ENCODE results near the gene MTHFD2.
A peak's percentile ranks its signal among the peaks of the same experiment; 100 is the strongest.
"Not testable (repeated sequence)": the region's sequence is repeated elsewhere in the genome, so short reads cannot be mapped to it uniquely, and the experiment has no call there.

Gene MTHFD2

GRCh38 chr2:74228772-74229171, 30.4 kb downstream of the MTHFD2 start:
- peak; percentile 39 for DNase-seq (ENCODE audit: low spot score)

- DNase-seq (ENCODE audit: low spot score), result not testable (repeated sequence)
Measured at GRCh38 chr2:74229865-74230264, 31.4 kb downstream of the MTHFD2 start.

- no peak for DNase-seq (ENCODE audit: low spot score)
Measured at GRCh38 chr2:74232426-74232825, 34.0 kb downstream of the MTHFD2 start.

- DNase-seq (ENCODE audit: low spot score), result no peak
Measured at GRCh38 chr2:74233648-74234047, 35.2 kb downstream of the MTHFD2 start.

- DNase-seq (ENCODE audit: low spot score), result no peak
Measured at GRCh38 chr2:74235041-74235440, 36.6 kb downstream of the MTHFD2 start.

DNA sequence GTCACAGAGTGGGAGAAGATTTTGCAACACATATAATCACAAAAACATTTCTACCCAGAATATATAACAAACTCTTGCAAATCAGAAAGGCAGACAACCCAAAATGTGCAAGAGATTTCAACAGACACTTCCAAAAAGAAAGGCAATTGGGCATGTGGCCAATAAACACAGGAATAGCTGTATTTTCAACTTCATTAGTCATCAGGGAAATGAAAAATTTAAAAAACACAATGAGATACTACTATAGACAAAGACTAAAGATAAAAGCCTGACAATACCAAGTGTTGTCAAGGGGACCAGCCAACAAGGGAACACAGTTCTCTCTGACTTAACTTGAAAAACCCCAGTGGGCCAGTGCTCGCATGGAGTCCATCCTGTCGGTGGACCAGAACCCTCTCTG, 40.5 kb downstream of the MTHFD2 start:
- no peak for DNase-seq (ENCODE audit: low spot score)

GRCh38 chr2:74239346-74239745, 40.9 kb downstream of the MTHFD2 start:
- no peak for DNase-seq (ENCODE audit: low spot score)

DNA sequence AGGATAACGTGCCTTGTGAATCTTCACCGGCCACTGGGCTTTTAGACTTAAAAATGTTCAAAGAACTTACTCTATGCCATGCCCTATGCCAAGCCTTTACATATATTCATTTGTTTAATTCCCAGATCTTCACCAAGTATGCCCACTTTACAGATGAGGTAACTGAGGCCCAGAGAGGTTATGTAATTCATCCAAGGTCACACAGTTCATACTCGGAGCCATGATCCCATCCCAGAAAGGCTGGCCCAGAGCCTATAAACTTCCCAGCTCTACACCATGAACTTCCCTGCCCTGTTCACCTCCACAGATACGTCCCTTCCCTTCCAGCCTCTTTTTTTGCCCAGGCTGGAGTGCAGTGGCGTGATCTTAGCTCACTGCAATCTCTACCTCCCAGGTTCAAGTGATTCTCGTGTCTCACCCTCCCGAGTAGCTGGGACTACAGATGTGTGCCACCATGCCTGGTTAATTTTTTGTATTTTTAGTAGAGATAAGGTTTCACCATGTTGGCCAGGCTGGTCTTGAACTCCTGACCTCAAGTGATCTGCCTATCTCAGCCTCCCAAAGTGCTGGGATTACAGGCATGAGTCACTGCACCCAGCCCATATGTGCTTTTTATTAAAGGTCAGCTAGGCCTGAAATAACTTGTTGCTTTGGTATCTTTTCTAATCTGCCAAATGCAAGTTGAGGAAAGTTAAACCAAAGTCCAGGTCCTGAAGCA, 44.1 kb downstream of the MTHFD2 start:
- no peak for DNase-seq (ENCODE audit: low spot score)

- no peak for DNase-seq (ENCODE audit: low spot score)
Measured at GRCh38 chr2:74244286-74244685, 45.9 kb downstream of the MTHFD2 start.

DNA sequence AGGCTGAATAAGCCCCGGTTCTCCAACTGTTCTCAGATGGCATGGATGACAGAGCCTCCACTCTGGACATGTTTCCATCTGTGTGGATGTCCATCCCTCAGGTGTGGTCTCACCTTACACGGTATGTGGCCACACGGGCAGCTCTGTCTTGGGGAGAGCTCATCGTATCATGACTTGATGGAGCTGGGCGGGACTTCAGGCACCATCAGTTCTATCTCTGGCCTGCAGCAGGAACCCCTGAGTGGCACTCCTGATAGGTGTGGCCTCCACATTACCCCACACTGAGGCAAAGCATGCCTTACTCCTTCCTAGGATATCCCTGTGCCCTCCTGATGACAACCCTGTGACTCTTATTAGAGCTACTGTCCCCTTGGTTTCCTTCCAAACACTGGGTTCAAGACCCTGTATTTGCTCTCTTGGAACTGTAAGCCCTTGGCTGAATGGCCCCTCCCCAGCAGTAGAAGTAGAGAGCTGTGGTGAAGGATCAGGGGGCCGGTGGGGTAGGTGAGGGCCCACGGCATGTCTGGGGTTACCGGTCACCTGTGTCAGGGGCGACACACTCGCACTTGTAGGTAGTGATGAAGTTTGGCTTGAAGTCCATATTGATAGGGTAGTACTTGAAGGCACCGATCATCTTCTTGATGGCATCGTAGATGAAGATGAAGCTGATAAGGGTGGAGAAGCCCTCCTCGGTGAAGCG, 48.2 kb downstream of the MTHFD2 start:
- no peak for DNase-seq (ENCODE audit: low spot score)

DNA sequence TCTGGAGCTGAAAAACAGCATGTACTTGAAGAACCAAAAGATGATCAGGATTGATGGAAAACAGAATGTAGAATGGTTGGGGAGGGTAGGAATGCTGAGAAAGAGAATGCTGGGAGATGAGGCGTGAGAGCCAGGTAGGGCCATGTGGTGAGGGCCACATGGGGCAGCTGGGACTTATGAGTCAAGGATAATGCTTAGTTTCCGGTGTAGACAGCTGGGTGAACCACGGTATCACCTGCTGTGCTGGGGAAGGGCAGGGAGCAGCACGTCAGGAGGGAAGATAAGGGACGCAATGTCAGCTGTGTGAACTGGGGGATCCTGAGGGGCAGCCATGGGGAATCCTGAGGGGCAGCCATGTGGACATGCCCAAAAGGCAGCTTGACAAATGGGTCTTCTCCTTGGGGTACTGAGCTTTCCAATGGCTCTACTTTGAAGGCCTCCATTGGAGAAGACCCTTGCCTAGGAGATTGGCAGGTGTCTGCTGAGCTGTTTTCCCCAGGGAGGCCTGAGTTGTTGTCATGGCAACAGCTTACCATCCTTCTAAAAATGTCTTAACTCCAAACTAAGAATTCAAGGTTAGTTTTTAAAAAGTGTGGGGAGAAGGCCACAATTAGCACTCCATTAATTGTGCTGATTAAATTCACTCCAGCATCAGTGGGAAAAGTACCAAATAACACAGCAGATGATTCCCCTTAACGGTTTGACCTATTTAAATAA, 51.1 kb downstream of the MTHFD2 start:
- DNase-seq (ENCODE audit: low spot score), result no peak

DNA sequence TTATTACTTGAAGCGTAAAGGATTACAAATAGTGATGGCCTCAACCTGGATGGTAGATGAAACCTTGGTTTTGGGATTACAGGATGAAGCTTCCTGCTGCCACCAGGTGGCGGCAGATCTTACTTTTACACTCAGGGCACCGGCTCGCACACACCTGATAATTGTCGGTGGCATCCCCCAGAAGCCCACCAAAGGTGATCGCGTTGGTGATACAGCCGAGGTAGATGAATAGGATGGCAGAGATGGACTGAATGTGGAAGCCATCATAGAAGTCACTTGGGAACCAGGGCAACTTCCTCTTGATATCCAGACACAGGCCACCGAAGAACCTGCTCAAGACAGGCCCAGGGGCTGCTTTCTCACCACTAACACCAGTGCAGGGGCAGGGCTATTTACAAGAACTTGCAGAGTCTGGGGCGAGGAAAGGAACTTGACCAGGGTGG, 51.8 kb downstream of the MTHFD2 start:
- peak; percentile 83 for DNase-seq (ENCODE audit: low spot score)

DNA sequence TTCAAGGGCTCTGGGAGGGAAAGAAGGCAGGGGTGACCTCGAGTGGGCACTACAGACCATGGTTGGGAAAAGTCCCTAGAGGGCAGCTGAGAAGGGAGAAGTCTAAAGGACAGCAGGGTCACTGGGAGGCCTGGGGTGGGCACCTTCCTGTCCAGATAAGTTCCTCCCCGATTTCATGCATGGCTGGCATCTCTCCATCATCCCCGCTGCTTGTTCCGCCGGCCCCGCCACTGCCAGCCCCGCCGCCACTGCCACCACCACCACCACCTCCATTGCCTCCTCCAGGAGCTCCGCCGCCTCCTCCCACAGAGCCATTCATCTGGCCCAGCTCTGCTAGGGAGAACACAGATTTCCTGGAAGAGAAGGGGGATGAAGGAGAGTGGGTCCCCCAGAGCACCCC, 53.6 kb downstream of the MTHFD2 start:
- DNase-seq (ENCODE audit: low spot score), result no peak

DNA sequence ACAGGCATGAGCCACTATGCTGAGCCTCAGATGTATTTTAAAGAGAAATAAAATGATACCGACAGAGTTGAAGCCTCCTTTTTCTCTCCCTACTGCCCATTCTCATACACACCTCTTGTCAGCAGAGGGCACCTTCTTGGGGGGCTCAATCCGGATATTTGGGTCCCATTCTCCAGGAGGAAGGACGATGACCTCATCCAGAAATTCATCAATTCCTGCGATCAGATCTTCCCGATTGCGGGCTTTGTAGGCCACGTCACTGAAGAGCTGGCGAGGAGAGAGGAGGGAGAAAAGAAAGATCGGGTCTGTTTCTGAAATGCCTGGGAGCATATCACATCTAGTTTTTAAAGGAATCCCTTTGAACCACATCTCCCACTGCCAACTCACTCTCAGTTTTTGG, 54.4 kb downstream of the MTHFD2 start:
- no peak for DNase-seq (ENCODE audit: low spot score)

DNA sequence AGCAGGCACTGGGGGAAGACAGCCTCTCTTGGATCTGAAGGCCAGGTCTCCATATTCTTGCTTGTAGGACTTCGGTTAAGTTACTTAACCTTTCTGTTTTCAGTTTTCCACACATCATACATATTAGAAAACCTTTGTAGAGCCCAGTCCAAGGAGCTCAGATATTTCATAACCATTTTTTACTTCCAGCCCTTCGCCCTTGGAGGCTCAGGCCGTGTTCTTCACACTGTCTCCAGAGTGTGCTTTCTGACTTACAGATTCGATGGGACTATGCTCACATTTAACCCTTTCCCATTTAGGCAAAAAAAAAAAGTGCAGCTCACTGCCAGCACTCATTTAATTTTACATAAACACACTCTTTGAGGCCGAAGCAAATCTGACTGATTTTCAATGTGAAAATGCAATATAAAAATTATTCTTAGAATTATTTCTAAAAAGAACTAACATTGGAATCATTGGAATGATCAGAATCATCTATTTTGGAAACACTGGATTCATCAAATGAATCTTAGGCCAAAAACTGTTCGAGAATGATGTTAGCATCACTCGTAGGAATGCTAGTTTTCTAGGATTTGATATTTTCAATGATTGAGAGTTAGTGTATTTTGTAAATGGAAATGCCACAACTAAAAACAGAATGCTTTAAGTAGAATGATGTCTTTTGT, 55.0 kb downstream of the MTHFD2 start:
- DNase-seq (ENCODE audit: low spot score), result no peak

DNA sequence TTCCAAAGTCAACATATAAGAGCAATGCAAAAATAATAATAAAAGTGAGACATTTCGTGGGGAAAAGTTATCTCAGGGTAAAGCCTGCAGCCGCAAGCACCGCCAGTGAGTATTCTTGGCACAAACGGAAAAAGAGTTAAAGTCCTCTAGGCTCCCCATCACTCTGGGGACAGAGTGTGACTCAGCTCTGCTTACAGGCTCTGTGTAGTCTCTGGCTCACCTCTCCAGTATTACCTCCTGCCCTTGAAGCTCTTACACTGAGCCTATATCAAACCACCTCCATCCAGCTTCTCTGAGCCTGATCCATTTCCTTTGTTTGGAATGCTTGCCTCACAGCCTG, 55.5 kb downstream of the MTHFD2 start:
- no peak for DNase-seq (ENCODE audit: low spot score)

DNA sequence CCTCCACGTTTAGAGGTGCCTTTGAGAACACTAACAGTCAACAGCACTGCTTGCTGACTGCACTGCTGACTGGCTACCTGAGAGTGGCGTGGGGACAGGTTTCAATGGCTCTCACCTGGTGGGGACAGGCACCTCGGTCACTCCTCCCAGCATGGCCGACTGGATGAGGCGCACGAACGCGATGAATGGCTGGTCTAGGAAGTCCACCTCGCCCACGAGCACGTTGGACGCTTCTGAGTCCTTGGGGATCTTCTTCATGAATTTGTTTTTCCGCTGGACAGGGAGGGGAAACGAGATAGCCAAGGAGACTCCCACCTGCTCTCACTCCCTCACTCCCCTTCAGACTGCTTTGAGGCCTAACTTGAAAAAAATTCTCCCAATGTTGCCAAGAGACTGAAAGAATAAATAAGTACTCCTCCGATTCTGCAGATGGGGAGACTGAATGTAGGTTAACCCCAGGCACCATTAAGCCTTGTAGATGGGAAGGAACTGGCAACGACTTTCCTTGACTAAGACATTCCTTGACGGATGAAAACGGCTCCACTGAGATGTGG, 57.3 kb downstream of the MTHFD2 start:
- DNase-seq (ENCODE audit: low spot score), result no peak

DNA sequence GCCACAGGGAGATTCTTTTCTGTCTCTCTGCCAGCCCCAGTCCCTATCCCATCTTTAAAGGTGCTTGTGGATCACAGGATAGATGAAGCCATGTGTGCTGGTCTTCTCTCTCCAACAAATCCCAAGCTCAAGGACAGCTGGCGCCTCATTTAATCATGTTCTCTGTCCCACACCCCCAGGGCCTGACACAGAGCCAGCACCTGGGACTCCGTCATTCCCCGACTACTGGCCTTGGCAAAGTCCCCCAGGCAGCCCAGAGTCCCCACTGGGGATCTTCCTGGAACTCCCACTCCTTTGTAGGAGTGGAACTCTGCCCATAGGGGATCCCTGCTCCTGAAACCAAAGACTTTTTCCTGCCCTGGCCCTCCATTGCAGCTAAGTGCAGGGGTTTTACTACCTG, 60.8 kb downstream of the MTHFD2 start:
- DNase-seq (ENCODE audit: low spot score), result no peak

DNA sequence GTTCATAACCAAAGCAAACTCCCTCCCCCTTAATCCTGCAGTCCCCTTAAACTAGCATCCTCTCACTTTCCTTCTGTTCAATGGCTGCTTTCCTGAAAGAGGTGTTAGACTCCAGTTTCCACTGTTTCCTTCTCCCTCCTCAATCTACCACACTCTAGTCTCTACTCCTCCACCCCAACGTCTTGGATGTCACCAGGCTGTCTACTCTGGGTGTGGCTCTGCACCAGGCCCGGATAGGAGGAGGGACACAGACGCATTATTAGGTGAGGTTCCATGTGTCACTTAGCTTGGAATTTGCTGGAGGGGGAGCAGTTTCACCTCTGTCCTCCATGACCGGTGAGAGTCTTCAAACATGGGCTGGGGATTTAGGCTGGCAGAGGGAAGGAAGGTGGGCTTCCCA, 61.3 kb downstream of the MTHFD2 start:
- no peak for DNase-seq (ENCODE audit: low spot score)

GRCh38 chr2:74260495-74260894, 62.1 kb downstream of the MTHFD2 start:
- DNase-seq (ENCODE audit: low spot score), result no peak

DNA sequence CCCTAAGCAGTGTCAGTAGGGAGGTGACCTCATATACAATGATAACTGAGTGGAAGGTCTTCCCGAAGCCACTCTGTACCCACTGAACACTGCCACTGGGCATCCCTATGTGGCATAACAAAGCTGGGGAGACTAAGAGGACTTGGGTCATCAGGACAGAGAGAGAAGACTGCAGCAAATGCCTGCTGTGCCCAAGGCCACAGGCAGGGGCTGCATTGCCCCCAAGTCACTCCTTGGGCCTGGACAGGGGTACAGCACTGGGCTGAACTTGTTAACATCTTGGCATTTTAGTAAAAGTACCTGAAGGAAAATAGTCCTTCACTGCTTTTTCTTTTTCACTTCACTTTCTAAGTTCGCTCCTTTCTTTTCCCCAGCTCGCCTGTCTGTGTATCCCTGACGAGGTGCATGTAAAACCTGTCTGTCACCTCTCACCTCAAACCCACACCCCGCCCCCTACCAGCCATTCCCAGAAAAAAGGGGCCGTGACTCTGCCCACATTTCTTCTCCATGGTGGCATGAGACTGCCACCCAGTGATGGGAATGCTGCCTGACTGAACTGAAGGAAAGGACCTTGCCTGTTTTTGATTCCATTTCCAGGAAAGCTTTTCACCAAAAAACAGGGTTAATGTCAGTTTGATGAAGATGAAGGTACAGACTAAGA, 62.9 kb downstream of the MTHFD2 start:
- DNase-seq (ENCODE audit: low spot score), result peak; percentile 83

DNA sequence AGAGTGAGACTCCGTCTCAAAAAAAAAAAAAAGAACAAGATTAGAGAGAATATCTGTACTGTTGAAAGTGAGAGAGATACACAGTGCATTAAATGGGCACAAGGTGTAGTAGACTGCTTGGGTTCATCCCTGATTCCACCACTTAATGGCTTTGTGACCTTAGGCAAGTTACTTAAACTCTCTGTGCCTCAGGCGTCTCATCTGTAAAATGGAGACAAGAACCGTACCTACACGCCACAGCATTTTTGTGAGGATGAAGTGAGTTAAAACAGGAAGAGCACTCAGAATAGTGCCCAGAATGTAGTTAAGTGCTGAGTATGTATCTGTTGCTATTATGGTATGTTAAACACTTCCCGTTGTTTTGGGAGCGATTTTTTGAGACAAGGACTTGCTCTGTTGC, 64.3 kb downstream of the MTHFD2 start:
- DNase-seq (ENCODE audit: low spot score), result no peak

Data from iPS-NIHi11 (cell line).